ENCODE results near the gene ENOSF1.

- TF ChIP-seq SUZ12 (IDR thresholded peaks at IDR 0.05; ENCODE audit: extremely low read depth, insufficient read depth, insufficient read length) (no peak), ZNF274 (IDR thresholded peaks at IDR 0.05; ENCODE audit: low read depth, low read length) (no peak), YY1 (IDR thresholded peaks at IDR 0.05; ENCODE audit: insufficient read depth, insufficient read length) (no peak)
These were observed 53.4 kb downstream of the ENOSF1 start for GRCh38 chr18:658947-659533.
